HepG2 (cell line): Measurements from ENCODE around the gene HPCAL1. TPM values are rescaled to one million over a fixed set of nuclear protein-coding genes. Genes with fewer than 3 reads are reported as not detected.

Source experiments
- ADNP ChIP-seq: sonication (generic); formaldehyde crosslinking; IDR thresholded peaks from 2 replicates; pipeline ENCODE4 v1.4.0; 2020; ENCODE audit warnings: missing genetic modification reagents
- ATF6 ChIP-seq: sonication (generic); formaldehyde crosslinking; conservative IDR thresholded peaks from 2 replicates; pipeline ENCODE4 v1.4.0; 2020; ENCODE audit warnings: missing genetic modification reagents
- EZH2 ChIP-seq: conservative IDR thresholded peaks from 2 replicates; pipeline ENCODE4 v1.6.1; 2012; ENCODE audit warnings: mild to moderate bottlenecking, low read depth, low read length, moderate library complexity
- MBNL3 ChIP-seq: fragments of 250-450 bp; sonication (Bioruptor Pico); conservative IDR thresholded peaks from 2 replicates; pipeline ENCODE4 v1.8.0; 2022; ENCODE audit warnings: mild to moderate bottlenecking, inconsistent platforms
- MEIS2 ChIP-seq: sonication (generic); formaldehyde crosslinking; IDR thresholded peaks from 2 replicates; pipeline ENCODE4 v1.9.0; 2021; ENCODE audit warnings: mild to moderate bottlenecking, missing genetic modification reagents
- RFXANK ChIP-seq: IDR thresholded peaks from 2 replicates; pipeline ENCODE4 v1.6.1; 2016
- XRCC5 ChIP-seq: fragments of 200-400 bp; formaldehyde crosslinking; optimal IDR thresholded peaks from 2 replicates; pipeline ENCODE3; 2017; ENCODE audit warnings: mild to moderate bottlenecking, low read length
- ZBTB10 ChIP-seq: sonication (generic); formaldehyde crosslinking; IDR thresholded peaks from 2 replicates; pipeline ENCODE4 v1.4.0; 2020; ENCODE audit warnings: missing genetic modification reagents, borderline replicate concordance
- ZC3H4 ChIP-seq: sonication (generic); formaldehyde crosslinking; IDR thresholded peaks from 2 replicates; pipeline ENCODE4 v1.4.0; 2020; ENCODE audit warnings: missing genetic modification reagents, borderline replicate concordance
- ZFP91 ChIP-seq: sonication (generic); formaldehyde crosslinking; IDR thresholded peaks from 2 replicates; pipeline ENCODE4 v1.9.0; 2022; ENCODE audit warnings: missing genetic modification reagents, mild to moderate bottlenecking, borderline replicate concordance
- ZNF124 ChIP-seq: sonication (generic); formaldehyde crosslinking; IDR thresholded peaks from 2 replicates; pipeline ENCODE4 v1.4.0; 2020; ENCODE audit warnings: missing genetic modification reagents
- ZNF354B ChIP-seq: sonication (generic); formaldehyde crosslinking; IDR thresholded peaks from 2 replicates; pipeline ENCODE4 v1.8.0; 2022; ENCODE audit warnings: mild to moderate bottlenecking, missing genetic modification reagents
- ZNF737 ChIP-seq: sonication (generic); formaldehyde crosslinking; IDR thresholded peaks from 2 replicates; pipeline ENCODE4 v1.5.0; 2020; ENCODE audit warnings: missing genetic modification reagents, mild to moderate bottlenecking, borderline replicate concordance
- polyA plus RNA-seq, 8 experiments: library from polyadenylated mRNA; depleted of rRNA in 3 of 8; stranded (reverse) in 7 of 8; unstranded in 1 of 8; fragments of >200 nt; fragmentation: Illumina TruSeq in 4 of 8; extraction: Trizol in 4 of 8; gene quantifications; 2 replicates each; pipeline versions ENCODE4 v1.2.1 to v1.2.3, GENCODE V29; 2011 to 2016; ENCODE audit warnings: low read depth in 4 of 8, missing spikeins in 1 of 8, mixed read lengths in 1 of 8; ENCODE audit not compliant: insufficient read depth in 1 of 8
- total RNA-seq, 5 experiments: library from RNA; depleted of rRNA; stranded (reverse); fragments of >200 nt; fragmentation: Illumina TruSeq; extraction: Trizol; gene quantifications; 2 replicates each; pipeline ENCODE4 v1.2.3, GENCODE V29; 2016; ENCODE audit warnings: low read depth in 1 of 5
- TF ChIP-seq, protein P1 (sequence below): sonication (generic); formaldehyde crosslinking; IDR thresholded peaks from 2 replicates; pipeline ENCODE4 v1.4.0; 2020; ENCODE audit warnings: missing genetic modification reagents, borderline replicate concordance
- TF ChIP-seq, protein P2 (sequence below): sonication (generic); formaldehyde crosslinking; IDR thresholded peaks from 2 replicates; pipeline ENCODE4 v1.5.0; 2020; ENCODE audit warnings: mild to moderate bottlenecking, missing genetic modification reagents, borderline replicate concordance

The HPCAL1 gene
- total and polyA plus RNA-seq, 2 of the 13 experiments (the other 11 are each of a cell fraction or from before 2014, with no cell fraction given): 29.5 to 29.9 TPM

- no peak for TF ChIP-seq ATF6 (CRISPR knock-in tag)
- TF ChIP-seq ZFP91 (CRISPR knock-in tag): peak; percentile 71; the same call in 1 of the 2 replicates
- TF ChIP-seq, protein P1, sequence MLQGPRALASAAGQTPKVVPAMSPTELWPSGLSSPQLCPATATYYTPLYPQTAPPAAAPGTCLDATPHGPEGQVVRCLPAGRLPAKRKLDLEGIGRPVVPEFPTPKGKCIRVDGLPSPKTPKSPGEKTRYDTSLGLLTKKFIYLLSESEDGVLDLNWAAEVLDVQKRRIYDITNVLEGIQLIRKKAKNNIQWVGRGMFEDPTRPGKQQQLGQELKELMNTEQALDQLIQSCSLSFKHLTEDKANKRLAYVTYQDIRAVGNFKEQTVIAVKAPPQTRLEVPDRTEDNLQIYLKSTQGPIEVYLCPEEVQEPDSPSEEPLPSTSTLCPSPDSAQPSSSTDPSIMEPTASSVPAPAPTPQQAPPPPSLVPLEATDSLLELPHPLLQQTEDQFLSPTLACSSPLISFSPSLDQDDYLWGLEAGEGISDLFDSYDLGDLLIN (CRISPR knock-in tag): no peak
- TF ChIP-seq XRCC5: peak; percentile 21
- TF ChIP-seq MBNL3 (CRISPR knock-in tag): no peak
- TF ChIP-seq ZC3H4: no peak
- no peak for TF ChIP-seq ZNF124 (CRISPR knock-in tag)
- TF ChIP-seq ZNF737 (CRISPR knock-in tag): no peak
- no peak for TF ChIP-seq ZBTB10 (CRISPR knock-in tag)
- 0 out of 2 replicates have a peak, but pooled peaks have one; percentile 12 for TF ChIP-seq RFXANK
- TF ChIP-seq ZNF354B: no peak
- no peak for TF ChIP-seq MEIS2 (CRISPR knock-in tag)
- TF ChIP-seq ADNP: no peak
- TF ChIP-seq, protein P2, sequence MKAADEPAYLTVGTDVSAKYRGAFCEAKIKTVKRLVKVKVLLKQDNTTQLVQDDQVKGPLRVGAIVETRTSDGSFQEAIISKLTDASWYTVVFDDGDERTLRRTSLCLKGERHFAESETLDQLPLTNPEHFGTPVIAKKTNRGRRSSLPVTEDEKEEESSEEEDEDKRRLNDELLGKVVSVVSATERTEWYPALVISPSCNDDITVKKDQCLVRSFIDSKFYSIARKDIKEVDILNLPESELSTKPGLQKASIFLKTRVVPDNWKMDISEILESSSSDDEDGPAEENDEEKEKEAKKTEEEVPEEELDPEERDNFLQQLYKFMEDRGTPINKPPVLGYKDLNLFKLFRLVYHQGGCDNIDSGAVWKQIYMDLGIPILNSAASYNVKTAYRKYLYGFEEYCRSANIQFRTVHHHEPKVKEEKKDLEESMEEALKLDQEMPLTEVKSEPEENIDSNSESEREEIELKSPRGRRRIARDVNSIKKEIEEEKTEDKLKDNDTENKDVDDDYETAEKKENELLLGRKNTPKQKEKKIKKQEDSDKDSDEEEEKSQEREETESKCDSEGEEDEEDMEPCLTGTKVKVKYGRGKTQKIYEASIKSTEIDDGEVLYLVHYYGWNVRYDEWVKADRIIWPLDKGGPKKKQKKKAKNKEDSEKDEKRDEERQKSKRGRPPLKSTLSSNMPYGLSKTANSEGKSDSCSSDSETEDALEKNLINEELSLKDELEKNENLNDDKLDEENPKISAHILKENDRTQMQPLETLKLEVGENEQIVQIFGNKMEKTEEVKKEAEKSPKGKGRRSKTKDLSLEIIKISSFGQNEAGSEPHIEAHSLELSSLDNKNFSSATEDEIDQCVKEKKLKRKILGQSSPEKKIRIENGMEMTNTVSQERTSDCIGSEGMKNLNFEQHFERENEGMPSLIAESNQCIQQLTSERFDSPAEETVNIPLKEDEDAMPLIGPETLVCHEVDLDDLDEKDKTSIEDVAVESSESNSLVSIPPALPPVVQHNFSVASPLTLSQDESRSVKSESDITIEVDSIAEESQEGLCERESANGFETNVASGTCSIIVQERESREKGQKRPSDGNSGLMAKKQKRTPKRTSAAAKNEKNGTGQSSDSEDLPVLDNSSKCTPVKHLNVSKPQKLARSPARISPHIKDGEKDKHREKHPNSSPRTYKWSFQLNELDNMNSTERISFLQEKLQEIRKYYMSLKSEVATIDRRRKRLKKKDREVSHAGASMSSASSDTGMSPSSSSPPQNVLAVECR (CRISPR knock-in tag): peak; percentile 61; the same call in 1 of the 2 replicates
- no peak for TF ChIP-seq EZH2
Measured at GRCh38 chr2:10447300-10447894, 144.7 kb downstream of the HPCAL1 start (continued).
